DOHH2 (cell line): ENCODE results near the gene ONECUT3.

Source experiments
- H3F3A ChIP-seq: fragments of 200-600 bp; sonication (generic), shearing (Covaris generic); 2 replicates; pipeline ENCODE4 v1.6.0; 2016; ENCODE audit warnings: antibody characterized with exemption, mild to moderate bottlenecking; ENCODE audit not compliant: control insufficient read depth, insufficient read depth
- H3K27ac ChIP-seq: fragments of 200-600 bp; sonication (generic); 2 replicates; pipeline ENCODE4 v1.5.1; 2014; ENCODE audit warnings: low read depth, mild to moderate bottlenecking, low read length, moderate library complexity
- H3K27me3 ChIP-seq: fragments of 200-600 bp; sonication (generic); 2 replicates; pipeline ENCODE4 v1.6.1; 2014; ENCODE audit warnings: mild to moderate bottlenecking, low read length, mixed read lengths; ENCODE audit not compliant: control insufficient read depth
- H3K36me3 ChIP-seq: fragments of 200-600 bp; sonication (generic); 2 replicates; pipeline ENCODE4 v1.6.1; 2014; ENCODE audit warnings: mild to moderate bottlenecking, low read length, moderate library complexity, mixed read lengths; ENCODE audit not compliant: control insufficient read depth
- H3K4me1 ChIP-seq: fragments of 200-600 bp; sonication (generic); 2 replicates; pipeline ENCODE4 v1.6.1; 2014; ENCODE audit warnings: mild to moderate bottlenecking, low read length, mixed read lengths; ENCODE audit not compliant: control insufficient read depth
- H3K4me2 ChIP-seq: fragments of 200-600 bp; sonication (generic); 2 replicates; pipeline ENCODE4 v1.6.0; 2014; ENCODE audit warnings: mild to moderate bottlenecking, low read length, moderate library complexity
- H3K4me3 ChIP-seq: fragments of 200-600 bp; sonication (generic); 2 replicates; pipeline ENCODE4 v1.5.1; 2014; ENCODE audit warnings: mild to moderate bottlenecking, low read length, mixed read lengths
- H3K79me2 ChIP-seq: fragments of 200-600 bp; sonication (generic); 2 replicates; pipeline ENCODE4 v1.6.1; 2014; ENCODE audit warnings: mild to moderate bottlenecking, low read length, mixed read lengths; ENCODE audit not compliant: control insufficient read depth
- H3K9me2 ChIP-seq: fragments of 200-600 bp; sonication (generic); replicated peaks from 2 replicates; pipeline ENCODE4 v1.6.1; 2014; ENCODE audit warnings: mild to moderate bottlenecking, low read length, mixed read lengths; ENCODE audit not compliant: control insufficient read depth
- H3K9me3 ChIP-seq: fragments of 200-600 bp; sonication (generic); 2 replicates; pipeline ENCODE4 v1.6.1; 2014; ENCODE audit warnings: antibody characterized with exemption, low read length, mixed read lengths; ENCODE audit not compliant: control insufficient read depth, insufficient read depth
- H4K20me1 ChIP-seq: fragments of 200-600 bp; sonication (generic); 2 replicates; pipeline ENCODE4 v1.6.0; 2014; ENCODE audit warnings: low read depth, mild to moderate bottlenecking, antibody characterized with exemption, low read length, moderate library complexity; ENCODE audit not compliant: control insufficient read depth, insufficient read depth
- CTCF ChIP-seq: fragments of 200-600 bp; sonication (generic); IDR thresholded peaks from one replicate; pipeline ENCODE4 v1.5.1; 2014; ENCODE audit warnings: antibody characterized with exemption, mild to moderate bottlenecking, low read depth, low read length; ENCODE audit not compliant: poor library complexity, severe bottlenecking
- EZH2phosphoT487 ChIP-seq: fragments of 200-600 bp; sonication (generic); IDR thresholded peaks from 2 replicates; pipeline ENCODE4 v1.6.1; 2017; ENCODE audit warnings: borderline replicate concordance, mild to moderate bottlenecking, antibody characterized with exemption, low read length, moderate library complexity, mixed read lengths

The ONECUT3 gene

GRCh38 chr19:1823020-1823419 lies 69.7 kb downstream of the ONECUT3 start:
- Histone ChIP-seq H3K79me2 (peaks cover 8% of the 10 kb centered on the region), H3F3A (no peaks in the 10 kb centered on the region), H3K4me2 (no peak overlapping the region), H3K27ac (no peak overlapping the region), H3K9me2 (no peaks in the 10 kb centered on the region), H3K27me3 (no peaks in the 10 kb centered on the region), H3K4me1 (no peaks in the 10 kb centered on the region), H3K36me3 (peaks cover 68% of the 10 kb centered on the region), H4K20me1 (no peaks in the 10 kb centered on the region), H3K9me3 (no peaks in the 10 kb centered on the region), H3K4me3 (no peak overlapping the region)
- TF ChIP-seq CTCF (no peak), EZH2phosphoT487 (no peak)

GRCh38 chr19:1823539-1824251 lies 70.4 kb downstream of the ONECUT3 start:
- Histone ChIP-seq H3K9me3 (no peaks in the 10 kb centered on the region), H4K20me1 (no peaks in the 10 kb centered on the region), H3K9me2 (no peaks in the 10 kb centered on the region), H3K27ac (no peak overlapping the region), H3K36me3 (peaks cover 61% of the 10 kb centered on the region), H3K4me3 (no peak overlapping the region), H3K4me2 (no peak overlapping the region), H3K27me3 (no peaks in the 10 kb centered on the region), H3K4me1 (no peaks in the 10 kb centered on the region), H3K79me2 (peaks cover 11% of the 10 kb centered on the region), H3F3A (no peaks in the 10 kb centered on the region)
- TF ChIP-seq EZH2phosphoT487 (no peak), CTCF (no peak)

- Histone ChIP-seq H3K36me3 (peaks cover 60% of the 10 kb centered on the region), H3K27me3 (no peaks in the 10 kb centered on the region), H3K79me2 (peaks cover 16% of the 10 kb centered on the region), H3F3A (no peaks in the 10 kb centered on the region), H3K9me2 (no peaks in the 10 kb centered on the region), H3K4me1 (no peaks in the 10 kb centered on the region), H3K27ac (no peak overlapping the region), H3K9me3 (no peaks in the 10 kb centered on the region), H3K4me2 (no peak overlapping the region), H3K4me3 (no peak overlapping the region), H4K20me1 (no peaks in the 10 kb centered on the region)
- TF ChIP-seq EZH2phosphoT487 (no peak), CTCF (no peak)
Measured at GRCh38 chr19:1824252-1824622, 70.9 kb downstream of the ONECUT3 start.
